GM18505 (cell line): ENCODE measurements around the gene LAMB3.
A peak's percentile ranks its signal among the peaks of the same experiment; 100 is the strongest.

ENCODE experiments used
- ATAC-seq: cut with Tn5 transposase; IDR thresholded peaks from one replicate; pipeline ENCODE4 v1.9.1; 2021; ENCODE audit not compliant: unreplicated experiment
- POLR2A ChIP-seq: IDR thresholded peaks from 4 replicates; pipeline ENCODE4 v1.6.1; 2011; ENCODE audit warnings: borderline replicate concordance; ENCODE audit not compliant: insufficient read depth, insufficient read length; ENCODE audit errors: extremely low read depth

Gene LAMB3

GRCh38 chr1:209616366-209617046 lies 35.7 kb downstream of the LAMB3 start:
- no peak for TF ChIP-seq POLR2A
- ATAC-seq: no peak

GRCh38 chr1:209614906-209615305 lies 37.3 kb downstream of the LAMB3 start:
- no peak for TF ChIP-seq POLR2A
- ATAC-seq: no peak

GRCh38 chr1:209614151-209614420 lies 38.1 kb downstream of the LAMB3 start:
- ATAC-seq: no peak
- no peak for TF ChIP-seq POLR2A

GRCh38 chr1:209613400-209614150 lies 38.6 kb downstream of the LAMB3 start:
- ATAC-seq: no peak
- no peak for TF ChIP-seq POLR2A

- no peak for ATAC-seq
- no peak for TF ChIP-seq POLR2A
Observed at GRCh38 chr1:209612646-209613399, 39.4 kb downstream of the LAMB3 start.

GRCh38 chr1:209611771-209612570 lies 40.3 kb downstream of the LAMB3 start:
- TF ChIP-seq POLR2A: no peak
- no peak for ATAC-seq

- no peak for ATAC-seq
- TF ChIP-seq POLR2A: no peak
Observed at GRCh38 chr1:209610631-209610905, 41.7 kb downstream of the LAMB3 start.

- no peak for TF ChIP-seq POLR2A
- no peak for ATAC-seq
Observed at GRCh38 chr1:209609791-209610630, 42.2 kb downstream of the LAMB3 start.

GRCh38 chr1:209609041-209609790 lies 43.0 kb downstream of the LAMB3 start:
- no peak for ATAC-seq
- no peak for TF ChIP-seq POLR2A

GRCh38 chr1:209607795-209608178 lies 44.4 kb downstream of the LAMB3 start:
- ATAC-seq: peak; percentile 26
- no peak for TF ChIP-seq POLR2A

- ATAC-seq: peak; percentile 76
- TF ChIP-seq POLR2A: no peak
Observed at GRCh38 chr1:209607102-209607794, 45.0 kb downstream of the LAMB3 start.
